ENCODE measurements around the gene LY6G5C. TPM values are rescaled to one million over a fixed set of nuclear protein-coding genes. Genes with fewer than 3 reads are reported as not detected.

Gene LY6G5C
- total and polyA plus RNA-seq, 2 of the 13 experiments (the other 11 are each of a cell fraction or from before 2014, with no cell fraction given), result 0.33 to 0.55 TPM

GRCh38 chr6:31702819-31703716, 22.2 kb upstream of the LY6G5C start, which contains the start of gene ABHD16A (continued):
- no peak for TF ChIP-seq REXO4 (CRISPR knock-in tag; IDR thresholded peaks at IDR 0.05; ENCODE audit: borderline replicate concordance)
- peak; percentile 86 for TF ChIP-seq ZNF615 (CRISPR knock-in tag; IDR thresholded peaks at IDR 0.05; ENCODE audit: borderline replicate concordance)
- TF ChIP-seq EZH2 (conservative IDR thresholded peaks at IDR 0.05; ENCODE audit: low read depth, low read length), result no peak
- TF ChIP-seq, protein P1, sequence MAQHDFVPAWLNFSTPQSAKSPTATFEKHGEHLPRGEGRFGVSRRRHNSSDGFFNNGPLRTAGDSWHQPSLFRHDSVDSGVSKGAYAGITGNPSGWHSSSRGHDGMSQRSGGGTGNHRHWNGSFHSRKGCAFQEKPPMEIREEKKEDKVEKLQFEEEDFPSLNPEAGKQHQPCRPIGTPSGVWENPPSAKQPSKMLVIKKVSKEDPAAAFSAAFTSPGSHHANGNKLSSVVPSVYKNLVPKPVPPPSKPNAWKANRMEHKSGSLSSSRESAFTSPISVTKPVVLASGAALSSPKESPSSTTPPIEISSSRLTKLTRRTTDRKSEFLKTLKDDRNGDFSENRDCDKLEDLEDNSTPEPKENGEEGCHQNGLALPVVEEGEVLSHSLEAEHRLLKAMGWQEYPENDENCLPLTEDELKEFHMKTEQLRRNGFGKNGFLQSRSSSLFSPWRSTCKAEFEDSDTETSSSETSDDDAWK (CRISPR knock-in tag; IDR thresholded peaks at IDR 0.05), result no peak
- TF ChIP-seq ZNF44 (CRISPR knock-in tag; IDR thresholded peaks at IDR 0.05), result no peak
- TF ChIP-seq RFX5 (IDR thresholded peaks at IDR 0.05; ENCODE audit: low read depth, low read length), result no peak
- peak; percentile 42; the same call in 1 of the 2 replicates for TF ChIP-seq HHEX (CRISPR knock-in tag; IDR thresholded peaks at IDR 0.05)
- no peak for TF ChIP-seq ARNT (IDR thresholded peaks at IDR 0.05)
- TF ChIP-seq ZKSCAN5 (CRISPR knock-in tag; IDR thresholded peaks at IDR 0.05), result no peak
- peak; percentile 88 for TF ChIP-seq CREB1 (IDR thresholded peaks at IDR 0.05)
- peak; percentile 96 for TF ChIP-seq CREB1 (CRISPR knock-in tag; IDR thresholded peaks at IDR 0.05)
- peak; percentile 29 for TF ChIP-seq AGO2 (optimal IDR thresholded peaks at IDR 0.05; ENCODE audit: low read depth, low read length)
- TF ChIP-seq, protein P2, sequence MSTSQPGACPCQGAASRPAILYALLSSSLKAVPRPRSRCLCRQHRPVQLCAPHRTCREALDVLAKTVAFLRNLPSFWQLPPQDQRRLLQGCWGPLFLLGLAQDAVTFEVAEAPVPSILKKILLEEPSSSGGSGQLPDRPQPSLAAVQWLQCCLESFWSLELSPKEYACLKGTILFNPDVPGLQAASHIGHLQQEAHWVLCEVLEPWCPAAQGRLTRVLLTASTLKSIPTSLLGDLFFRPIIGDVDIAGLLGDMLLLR (CRISPR knock-in tag; IDR thresholded peaks at IDR 0.05), result peak; percentile 14; the same call in 1 of the 2 replicates
- TF ChIP-seq SMAD3 (CRISPR knock-in tag; IDR thresholded peaks at IDR 0.05), result 0 out of 2 replicates have a peak, but pooled peaks have one; percentile 51
- TF ChIP-seq ZKSCAN8 (CRISPR knock-in tag; IDR thresholded peaks at IDR 0.05; ENCODE audit: borderline replicate concordance), result peak; percentile 79; the same call in 1 of the 2 replicates
- TF ChIP-seq ZNF101 (CRISPR knock-in tag; IDR thresholded peaks at IDR 0.05; ENCODE audit: borderline replicate concordance, low read depth), result no peak
- peak; percentile 73; the same call in 1 of the 2 replicates for TF ChIP-seq SOX5 (CRISPR knock-in tag; IDR thresholded peaks at IDR 0.05; ENCODE audit: borderline replicate concordance)
- no peak for TF ChIP-seq MTF2 (CRISPR knock-in tag; IDR thresholded peaks at IDR 0.05; ENCODE audit: borderline replicate concordance)
- peak; percentile 88 for TF ChIP-seq PHF21A (CRISPR knock-in tag; IDR thresholded peaks at IDR 0.05)
- no peak; the same call in 1 of the 2 replicates for TF ChIP-seq ZFP90 (CRISPR knock-in tag; IDR thresholded peaks at IDR 0.05; ENCODE audit: borderline replicate concordance)
- no peak for TF ChIP-seq TERF1 (CRISPR knock-in tag; IDR thresholded peaks at IDR 0.05)
- no peak; the same call in 1 of the 2 replicates for TF ChIP-seq NCOR1 (IDR thresholded peaks at IDR 0.05; ENCODE audit: borderline replicate concordance, low read length)
- no peak for TF ChIP-seq TCF12 (IDR thresholded peaks at IDR 0.05)
- TF ChIP-seq TCF12 (CRISPR knock-in tag; IDR thresholded peaks at IDR 0.05), result no peak; the same call in 1 of the 2 replicates
- TF ChIP-seq KDM3A (CRISPR knock-in tag; IDR thresholded peaks at IDR 0.05; ENCODE audit: low read depth), result peak; percentile 67; the same call in 1 of the 2 replicates
- no peak; the same call in 1 of the 2 replicates for TF ChIP-seq KLF11 (CRISPR knock-in tag; IDR thresholded peaks at IDR 0.05)
